ENCODE data around the gene JUP.

The JUP gene

DNA sequence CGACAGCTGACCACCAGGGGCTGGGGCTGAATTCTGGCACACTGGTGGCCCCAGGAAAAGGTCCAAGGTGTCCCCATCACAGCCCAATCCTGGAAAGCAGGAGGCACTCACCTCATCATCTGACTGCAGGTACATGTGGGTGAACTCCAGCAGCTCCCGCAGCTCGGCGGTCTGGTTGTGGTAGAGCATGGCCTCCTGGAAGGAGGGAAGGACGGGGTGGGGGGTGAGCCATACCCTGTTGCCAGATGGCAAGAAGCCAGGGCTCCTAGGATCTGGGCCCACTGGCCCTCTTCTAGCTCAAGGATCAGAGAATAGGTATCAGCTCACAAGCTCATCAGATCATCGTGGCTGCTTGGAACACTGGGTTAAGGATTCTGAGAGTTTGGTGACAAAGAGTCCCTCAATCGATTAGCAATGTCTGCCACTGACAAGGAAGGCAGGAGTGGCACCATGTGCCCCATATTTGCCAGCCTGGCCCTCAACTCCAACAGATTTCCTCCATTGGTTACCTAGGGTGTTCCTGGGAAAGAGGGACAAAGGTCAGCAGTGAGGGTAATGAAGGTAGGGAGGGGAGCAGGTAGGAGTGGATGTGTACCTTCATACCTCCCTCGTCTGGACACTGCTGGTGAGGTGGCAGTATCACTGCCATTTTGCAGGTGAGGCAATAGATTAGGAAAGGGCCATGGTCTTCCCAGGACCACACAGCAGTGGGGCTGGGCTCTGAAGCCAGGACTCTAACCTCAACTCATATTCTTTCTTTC is 20.4 kb upstream of the JUP start:
- DNase-seq, result no peak

DNA sequence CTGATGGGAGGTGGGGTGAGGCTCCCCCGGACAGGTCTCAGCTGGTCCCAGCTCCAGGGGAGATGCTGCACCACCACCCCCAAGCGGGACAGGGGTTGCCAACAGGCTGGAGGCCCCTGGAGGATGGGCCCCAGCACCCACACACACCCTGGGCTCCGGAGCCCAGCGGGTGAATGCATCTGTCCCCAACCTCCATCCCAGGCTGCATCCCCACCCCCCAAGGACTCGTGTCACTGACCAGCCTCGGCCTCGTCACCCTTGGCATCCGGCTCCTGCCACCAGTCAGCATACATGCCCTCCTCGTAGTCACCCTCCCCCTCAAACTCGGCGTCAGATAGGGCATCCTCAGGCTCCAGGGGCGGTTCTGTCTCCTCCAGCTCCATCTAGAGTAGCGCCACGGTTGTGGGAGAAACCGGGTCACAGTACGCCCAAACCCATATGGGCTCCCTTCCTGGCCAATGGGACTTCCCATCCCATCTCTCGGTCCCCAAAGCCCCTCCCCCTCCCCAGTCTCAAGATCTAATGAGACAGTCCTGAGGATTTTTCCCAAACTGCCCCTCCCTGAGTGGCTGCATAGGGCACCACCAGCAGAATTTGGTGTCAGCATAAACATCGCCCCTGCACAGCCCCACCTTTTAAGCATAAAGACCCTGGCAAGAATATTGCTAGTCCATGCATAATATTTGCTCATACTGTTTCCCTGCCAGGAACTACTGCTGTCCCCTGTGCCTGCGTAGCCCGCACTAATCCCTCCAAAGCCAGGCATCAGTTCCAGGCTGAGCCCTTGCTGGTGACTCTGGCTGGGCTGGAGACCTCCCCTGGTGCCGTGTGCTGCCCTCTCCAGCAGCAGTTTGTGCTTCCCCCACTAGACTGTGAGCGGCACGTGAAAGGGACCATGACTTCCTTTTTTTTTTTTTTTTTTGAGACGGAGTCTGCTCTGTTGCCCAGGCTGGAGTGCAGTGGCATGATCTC is 16.8 kb upstream of the JUP start:
- DNase-seq, result no peak

DNA sequence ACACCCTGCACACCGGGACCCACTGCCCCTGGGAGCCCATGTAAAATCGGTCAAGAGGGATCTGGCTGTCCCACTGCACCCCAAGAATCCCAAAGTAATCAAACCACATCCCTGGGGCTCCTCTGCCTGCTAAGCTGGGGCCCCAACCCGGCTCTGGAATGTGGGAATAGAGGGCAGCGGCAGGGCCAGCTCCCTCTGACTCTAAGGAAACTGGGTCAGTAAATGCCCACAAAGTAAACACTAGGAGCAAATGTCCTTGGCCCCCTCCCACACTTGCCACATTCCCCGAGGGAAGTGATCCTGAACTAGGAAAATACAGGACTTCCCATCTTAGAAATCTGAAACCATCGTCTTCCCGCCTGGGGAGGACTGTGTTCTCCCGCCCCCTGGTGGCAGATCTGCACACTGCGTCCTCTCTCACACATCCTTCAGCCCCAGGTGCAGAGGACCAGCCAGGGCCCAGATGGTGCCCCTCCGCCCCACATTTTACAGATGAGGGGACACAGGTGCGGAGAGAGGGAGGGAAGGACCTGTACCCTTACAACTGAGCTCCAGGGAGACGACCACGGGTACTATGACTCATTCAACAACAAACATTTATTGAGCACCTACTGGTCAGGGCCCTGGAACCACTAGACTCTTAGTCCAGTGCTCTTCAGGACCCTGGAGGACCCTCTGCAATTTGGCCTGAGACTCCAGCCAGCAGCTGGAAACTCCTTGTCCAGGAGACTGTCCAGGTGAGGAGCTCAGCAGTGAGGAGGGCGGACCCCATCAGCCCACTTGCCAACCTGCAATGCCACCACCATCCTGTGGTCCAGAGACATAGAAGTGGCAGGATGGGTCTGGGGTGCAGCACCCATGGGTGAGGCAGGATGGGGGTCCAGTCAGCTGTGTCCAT is 15.1 kb upstream of the JUP start:
- DNase-seq, result peak; percentile 22 to 80 (median 62)

DNA sequence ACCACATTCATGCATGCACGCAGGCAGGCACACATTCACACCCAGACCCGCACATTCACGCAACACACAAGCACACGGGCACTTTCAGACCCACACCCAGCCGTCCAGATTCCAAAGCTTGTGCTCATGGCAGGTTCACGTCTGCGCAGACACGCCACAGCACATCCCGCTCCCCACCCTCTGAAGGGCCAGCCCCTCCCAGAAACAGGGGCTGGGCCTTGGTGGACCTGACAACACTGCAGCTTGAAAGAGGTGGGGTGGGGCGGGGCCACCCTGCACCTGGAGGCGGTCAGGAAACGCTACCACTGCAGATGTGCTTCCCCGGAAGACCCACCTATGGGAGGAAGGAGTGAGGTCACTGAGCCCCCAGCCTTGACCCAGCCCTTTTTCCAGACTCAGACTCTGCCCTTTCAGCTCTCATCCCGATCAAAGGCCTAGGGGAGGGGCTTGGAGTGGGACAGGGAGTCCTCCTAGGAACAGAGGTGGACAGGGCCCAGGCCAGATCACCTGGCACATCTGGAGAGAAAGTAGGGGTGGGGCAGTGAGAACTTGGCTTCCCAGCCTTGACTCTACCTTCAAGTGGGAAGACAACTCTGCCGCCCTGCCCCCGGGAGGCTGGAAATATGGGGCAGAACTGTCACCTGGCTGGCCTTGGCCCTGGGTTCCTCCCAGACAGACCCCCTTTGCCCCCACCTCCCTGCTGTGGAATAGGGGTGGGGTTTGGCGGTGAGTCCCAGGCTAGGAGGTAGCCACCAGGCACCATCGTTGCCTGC is 14.3 kb upstream of the JUP start:
- DNase-seq, result no peak

DNA sequence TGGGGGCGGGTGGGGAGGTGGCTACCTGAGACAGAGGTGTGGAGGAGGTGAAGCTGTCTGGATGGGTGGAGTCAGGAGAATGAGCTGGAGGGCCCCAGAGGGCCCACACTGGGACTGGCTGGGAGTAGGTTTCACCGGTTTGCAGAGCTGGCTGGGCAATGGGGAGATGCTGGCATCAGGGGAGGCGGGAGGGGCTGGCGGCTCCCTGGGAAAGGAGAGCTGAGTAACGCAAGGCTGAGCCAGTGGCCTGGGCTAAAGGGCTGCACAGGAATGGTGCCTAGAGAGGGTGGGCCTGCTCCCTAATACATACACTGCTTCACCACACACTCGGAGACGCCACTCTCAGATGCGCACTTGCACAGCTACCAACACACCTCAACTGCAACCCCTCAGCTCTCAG is 12.9 kb upstream of the JUP start:
- no peak for DNase-seq

DNA sequence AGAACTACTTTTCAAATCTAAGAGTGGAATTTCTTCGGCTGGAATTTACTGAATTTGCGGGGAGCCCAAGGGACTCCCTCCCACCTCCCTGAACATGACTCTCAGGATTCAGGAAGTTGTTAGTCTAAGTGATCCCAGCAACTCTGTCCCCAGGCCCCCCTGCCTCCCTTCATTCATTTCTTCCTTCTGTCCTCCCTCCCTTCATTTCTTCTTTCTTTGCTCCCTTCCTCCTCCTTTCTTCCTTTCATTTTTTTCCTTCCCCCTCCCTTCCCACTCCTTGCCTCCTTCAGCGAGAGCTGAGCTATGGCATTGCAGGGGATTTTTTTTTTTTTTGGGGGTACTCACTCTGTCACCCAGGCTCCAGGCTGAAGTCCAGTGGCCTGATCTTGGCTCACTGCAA is 10.9 kb upstream of the JUP start:
- no peak for DNase-seq

DNA sequence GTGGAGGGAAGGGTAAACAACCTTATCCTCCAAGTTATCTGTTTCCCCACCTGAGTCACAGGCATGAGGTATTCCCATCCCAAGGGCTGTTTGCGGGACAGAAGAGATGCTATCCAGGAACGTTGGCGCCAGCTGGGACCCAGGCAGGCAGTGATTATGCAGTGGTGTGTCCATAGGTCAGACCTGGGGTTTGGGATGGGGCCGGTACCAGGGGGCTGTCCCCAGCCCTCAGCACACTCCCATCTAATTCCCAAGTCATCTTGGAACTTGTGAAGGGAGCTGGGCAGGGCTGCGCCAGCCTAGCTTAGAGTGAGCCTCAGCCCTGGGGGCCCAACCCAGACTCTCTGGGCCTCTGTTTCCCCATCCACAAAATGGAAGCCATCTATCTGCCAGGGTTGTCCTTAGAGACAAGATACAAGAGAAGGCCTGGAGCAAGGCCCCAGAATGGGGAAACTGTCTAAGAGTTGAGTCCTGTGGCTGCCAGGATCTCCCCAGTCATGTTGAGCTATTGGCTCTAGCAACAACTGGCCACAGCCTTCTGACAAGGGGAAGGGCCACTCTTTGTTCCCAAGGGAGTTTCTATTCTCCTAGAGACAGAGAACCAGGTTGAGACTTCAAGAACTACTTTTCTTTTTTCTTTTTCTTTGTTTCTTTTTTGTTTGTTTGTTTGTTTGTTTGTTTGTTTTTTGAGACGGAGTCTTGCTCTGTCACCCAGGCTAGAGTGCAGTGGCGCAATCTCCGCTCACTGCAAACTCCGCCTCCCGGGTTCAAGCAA is 9.8 kb upstream of the JUP start:
- DNase-seq, result no peak

DNA sequence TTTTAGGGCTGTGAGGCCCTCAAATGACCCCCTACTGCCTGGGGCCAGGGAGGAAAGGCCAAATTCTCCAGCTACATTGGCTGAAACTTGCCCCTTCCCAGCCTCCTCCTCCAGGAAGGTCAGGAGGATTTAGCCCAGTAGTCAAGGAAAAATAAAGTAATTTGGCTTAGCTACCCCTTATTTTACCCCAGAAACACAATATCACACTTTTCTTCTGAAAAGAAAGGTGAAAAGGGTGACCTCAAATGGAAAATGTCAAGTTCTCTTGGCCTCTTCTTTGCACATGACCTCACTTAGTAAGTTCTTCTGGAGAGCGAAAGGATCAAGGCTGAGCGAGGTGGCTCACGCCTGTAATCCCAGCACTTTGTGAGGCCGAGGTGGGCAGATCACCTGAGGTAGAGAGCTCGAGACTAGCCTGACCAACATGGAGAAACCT is 8.0 kb upstream of the JUP start:
- DNase-seq, result no peak

DNA sequence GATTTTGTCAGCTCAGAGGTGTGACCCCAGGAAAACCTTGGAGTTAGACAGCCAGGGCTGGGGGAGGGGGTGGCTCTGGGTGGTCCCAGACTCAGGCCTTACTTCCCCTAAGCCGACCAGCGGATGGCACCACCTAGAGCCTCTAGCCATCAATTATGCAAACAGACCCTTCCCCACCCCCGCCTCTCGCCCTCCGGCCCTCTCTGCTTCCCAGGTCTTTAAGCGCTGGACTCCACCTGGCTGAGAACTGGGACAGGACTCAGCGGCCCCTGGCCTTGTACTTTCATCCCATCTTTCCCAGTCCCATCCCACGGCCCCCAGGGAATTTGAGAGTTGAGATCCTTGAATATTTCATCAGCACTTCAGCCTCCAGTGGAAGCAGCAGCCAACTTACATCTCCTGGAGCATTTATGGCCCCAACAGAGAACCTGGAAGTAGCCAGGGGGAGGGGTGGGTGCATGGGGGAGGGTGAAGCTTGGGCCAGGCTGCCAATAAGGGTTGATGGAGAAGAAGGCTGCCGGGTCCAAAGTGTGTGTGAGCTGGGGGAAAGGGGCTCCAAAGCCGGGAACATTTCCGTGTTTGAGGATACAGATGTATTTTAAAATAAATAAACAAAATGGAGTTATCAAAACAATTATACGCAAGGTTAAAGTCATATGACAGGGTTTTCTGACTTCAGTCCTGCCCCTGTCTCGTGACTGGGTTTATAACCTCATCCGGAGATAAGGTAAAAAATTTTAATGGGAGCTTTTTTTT is 7.5 kb upstream of the JUP start:
- no peak for DNase-seq

DNA sequence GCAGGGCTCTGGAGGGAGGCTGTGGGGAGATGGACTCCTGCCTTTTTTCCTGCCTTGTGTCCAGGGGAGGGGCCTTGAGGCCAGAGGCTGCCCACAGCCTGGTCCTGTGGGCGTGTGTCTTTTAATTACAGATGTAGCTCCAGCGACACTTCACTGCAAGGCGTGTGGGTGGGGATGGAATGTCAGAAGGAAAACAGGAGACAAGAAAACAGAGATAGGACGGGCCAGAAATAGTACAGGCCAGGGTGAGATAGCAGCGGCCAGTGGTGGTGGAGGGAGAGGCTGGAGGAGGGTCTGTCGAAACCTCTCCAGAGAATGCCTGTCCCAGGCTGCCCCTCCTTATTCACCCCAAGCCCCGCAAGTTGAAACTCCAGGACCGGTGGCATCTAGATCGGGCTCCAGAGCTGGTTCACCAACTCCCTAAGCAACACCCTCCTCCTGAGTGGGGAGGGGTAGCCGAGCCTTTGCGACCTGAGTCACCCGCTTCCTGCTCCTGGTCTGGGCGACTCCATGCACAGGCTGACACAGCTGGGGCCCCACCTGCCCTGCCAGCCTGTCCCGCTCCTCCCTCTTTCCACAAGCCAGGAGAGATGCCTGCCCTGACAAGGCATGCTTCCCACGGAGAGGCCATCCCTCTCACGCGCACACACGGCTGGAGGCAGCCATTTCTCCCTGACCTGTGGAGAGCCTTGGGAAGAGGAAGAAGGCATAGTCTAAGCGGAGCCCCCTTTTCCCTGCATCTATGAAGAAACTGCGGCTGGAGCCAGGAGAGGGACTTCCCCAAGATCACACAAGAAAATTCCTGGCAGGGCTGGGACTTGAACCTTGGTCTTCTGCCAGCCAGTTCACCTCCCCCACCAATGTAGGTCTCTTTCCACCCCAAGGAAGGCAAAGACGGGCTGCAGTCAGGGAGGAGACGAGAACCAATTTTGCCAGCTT is 6.6 kb upstream of the JUP start:
- no peak for DNase-seq

DNA sequence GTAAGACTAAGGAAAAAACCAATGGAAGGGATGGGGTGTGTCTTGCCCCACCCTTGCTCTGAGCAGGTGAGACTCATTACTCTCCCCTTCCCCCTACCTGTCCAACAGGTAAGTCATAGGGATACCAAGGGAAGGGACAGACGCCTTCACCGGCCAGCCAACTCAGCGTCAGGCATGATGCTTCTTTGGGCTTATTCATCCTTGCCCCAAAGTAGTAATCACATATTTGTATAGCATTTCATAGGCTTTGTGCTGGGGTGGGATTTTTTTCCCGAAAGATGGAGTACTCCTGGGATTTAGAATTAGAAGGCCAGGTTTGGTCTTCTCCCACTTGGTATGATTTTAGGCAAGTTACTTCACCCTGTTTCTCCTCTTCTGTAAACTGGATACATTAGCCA is 509 bp upstream of the JUP start:
- no peak for DNase-seq

DNA sequence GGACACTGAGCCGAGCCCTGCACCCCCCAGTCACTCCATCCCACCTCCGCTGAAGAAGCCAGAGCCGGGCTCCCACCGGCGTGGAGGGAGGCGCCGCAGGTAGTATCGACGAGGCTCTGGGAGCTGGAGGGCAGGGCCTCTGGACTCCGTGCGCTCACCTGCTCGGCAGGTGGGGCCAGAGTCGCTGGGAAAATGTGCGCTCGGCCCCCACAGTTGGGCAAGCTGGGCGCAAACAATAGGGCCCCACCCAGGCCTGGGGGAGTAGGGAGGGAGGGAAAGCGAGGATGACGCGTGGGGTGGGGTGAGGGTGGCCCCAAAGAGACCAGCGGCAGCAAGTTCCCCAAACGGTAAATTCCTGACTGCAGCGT is 668 bp downstream of the JUP start:
- DNase-seq, result peak in 1 of 6 experiments; percentile 16

DNA sequence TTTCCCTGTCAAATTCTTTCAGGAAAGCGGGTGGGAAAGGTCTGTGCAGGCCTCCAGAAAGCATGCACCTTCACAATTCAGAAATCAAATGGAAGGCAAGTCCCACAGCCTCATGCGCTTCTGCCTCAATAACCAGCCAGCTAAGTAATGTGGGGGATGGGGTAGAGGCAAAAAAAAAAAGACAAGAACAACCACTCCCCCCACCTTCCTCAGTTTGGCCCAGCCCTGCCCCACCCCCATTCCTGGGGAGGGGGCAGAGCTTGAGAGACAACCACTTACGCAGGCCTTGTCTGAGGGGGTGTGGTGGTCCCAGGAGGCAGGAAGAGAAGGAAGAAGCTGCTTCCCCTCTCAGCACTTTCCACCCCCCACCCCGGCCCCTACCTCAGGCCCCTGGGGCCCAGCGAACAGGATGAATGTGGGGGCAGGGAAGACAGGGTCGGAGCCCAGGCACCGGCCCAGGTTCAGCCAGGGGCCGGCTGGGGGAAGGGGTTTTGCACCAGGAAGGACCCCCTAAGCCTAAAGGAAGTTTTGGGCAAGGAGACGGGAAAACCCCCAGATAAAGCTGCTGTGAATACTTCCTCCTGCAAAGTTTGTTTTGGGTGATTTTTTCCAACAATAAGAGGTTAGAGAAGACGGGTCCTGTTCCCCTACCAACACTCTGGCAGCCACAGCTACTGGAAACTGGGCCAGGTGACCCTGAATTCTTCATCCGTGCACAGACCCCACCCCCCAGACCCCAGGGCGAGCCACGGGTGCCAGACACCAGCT is 1.2 kb downstream of the JUP start:
- DNase-seq, result no peak

DNA sequence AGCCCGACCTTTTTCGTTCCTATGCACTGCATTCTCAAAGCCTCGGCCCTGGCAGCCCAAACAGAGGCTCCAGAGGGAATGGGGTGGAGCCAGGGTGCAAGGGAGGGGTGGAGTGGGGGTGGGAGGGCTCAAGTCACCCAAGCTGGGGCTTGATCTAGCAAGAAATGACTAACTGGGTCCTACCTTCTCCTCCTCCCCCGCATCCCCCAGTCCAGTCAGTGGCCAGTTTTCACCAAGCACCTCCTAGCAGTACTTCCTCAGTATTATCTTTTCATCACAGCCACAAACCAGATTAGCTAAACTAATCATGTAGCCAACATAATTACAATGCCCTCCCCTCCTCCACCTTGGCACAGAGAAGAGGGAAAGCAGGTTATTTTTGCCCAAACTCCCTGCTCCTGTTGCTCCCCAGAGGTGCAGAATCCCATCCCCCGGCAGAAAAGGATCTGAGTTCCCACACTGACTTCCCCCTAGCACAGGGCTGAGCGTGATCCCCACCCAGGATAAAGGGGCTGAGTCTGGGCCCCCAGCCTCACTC is 2.2 kb downstream of the JUP start:
- no peak for DNase-seq

DNA sequence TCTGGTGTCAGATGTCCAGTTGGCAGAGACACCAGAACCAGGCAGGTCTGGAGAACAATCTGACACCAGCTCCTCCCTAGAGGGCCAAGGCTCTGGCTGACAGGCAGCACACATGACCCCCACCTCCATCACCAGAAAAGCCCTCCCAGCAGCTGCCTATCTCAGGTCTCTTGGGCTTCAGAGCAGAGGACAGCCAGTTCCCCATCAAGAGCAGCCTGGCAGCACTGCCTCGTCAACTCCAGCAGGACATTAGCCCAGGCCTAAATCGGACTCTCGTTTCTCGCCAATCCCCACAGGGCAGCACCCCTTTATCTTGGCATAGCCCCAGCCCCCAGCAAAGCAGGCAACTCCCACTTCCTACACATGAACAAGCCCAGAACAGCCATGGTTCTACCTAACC is 4.4 kb downstream of the JUP start:
- no peak for DNase-seq

DNA sequence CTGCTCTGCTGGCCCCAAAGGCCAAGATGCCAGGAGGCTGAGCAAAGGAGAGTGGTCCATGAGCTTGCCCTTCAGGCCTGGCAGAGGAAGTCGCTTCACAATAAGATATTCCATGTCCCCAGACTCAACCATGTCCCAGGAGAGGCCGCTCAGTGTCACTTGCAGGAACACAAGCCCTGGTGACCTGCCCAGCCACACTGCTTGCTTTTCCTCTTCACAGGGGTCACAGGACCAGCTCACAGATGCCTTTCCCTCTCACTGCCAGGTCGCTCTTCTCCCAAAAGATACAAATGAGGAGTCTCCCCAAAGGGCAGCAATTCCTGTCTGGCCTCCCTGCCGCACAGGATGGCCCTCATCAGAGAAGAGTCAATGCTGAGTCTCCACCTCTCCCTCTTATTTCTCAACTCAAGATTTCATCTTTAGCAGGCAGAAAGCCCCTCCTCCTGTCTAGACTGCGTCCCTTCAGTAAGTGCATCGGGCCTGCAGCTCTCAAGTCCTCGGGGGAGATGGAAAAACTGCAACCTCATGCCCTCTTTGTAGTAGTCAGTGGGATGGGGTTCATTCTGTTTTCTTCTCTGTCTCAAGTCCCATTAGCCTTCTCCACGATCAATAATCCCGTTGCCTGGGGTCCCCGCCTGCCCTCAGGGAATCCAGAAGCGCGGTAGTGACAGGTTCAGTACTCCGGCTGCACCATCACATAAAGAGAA is 5.0 kb downstream of the JUP start:
- DNase-seq, result no peak

DNA sequence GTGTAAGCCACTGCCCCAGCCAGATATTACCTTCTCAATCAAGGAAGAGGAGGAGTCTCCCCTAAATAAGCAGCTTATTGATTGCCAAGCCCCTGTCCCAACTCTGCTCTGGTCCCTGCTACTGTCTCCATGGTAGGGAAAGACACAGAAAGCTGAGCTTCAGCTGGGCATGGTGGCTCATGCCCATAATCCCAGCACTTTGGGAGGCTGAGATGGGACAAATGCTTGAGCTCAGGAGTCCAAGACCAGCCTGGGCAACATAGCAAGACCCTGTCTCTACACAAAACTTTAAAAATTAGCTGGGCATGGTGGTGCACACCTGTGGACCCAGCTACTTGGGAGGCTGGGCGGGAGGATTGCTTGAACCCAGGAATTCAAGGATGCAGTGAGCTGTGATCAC is 6.6 kb downstream of the JUP start:
- no peak for DNase-seq

Measured in stimulated activated naive CD4-positive, alpha-beta T cell (primary cell).